IMR-90 (cell line): ENCODE measurements around the gene PRELP. TPM values are rescaled to one million over a fixed set of nuclear protein-coding genes. Genes with fewer than 3 reads are reported as not detected.

ENCODE experiments used
- ATAC-seq: fragments of 200-7000 bp; cut with Tn5 transposase; 2 replicates; pipeline ENCODE4 v1.9.1; 2020; ENCODE audit warnings: low read depth, mild to moderate bottlenecking, moderate library complexity
- BruUV-seq: library from RNA; stranded (reverse); fragments of 400-500 nt; replicated peaks from 2 replicates; lab custom pipeline; 2021; lab: Mats Ljungman, UMichigan
- CTCF ChIA-PET: fragments of 300-600 bp; formaldehyde crosslinking; extraction: SDS; loops from one replicate; lab custom pipeline; 2021; ENCODE audit warnings: antibody characterized with exemption; lab: Yijun Ruan, JAX
- POLR2A ChIA-PET: fragments of 300-600 bp; sonication (Branson Sonifier 250); formaldehyde crosslinking; loops from one replicate; lab custom pipeline; 2022; ENCODE audit warnings: antibody characterized with exemption; ENCODE audit not compliant: unreplicated experiment; lab: Charles Lee
- DNase-seq: peaks from one replicate; pipeline ENCODE4 v3.0.0; 2013
- H2AFZ ChIP-seq: replicated peaks from 2 replicates; pipeline ENCODE3; 2013; ENCODE audit warnings: low read length, mild to moderate bottlenecking; ENCODE audit not compliant: poor library complexity
- H2AK5ac ChIP-seq: 2 replicates; pipeline ENCODE4 v1.6.1; 2013; ENCODE audit warnings: low read depth, low read length, inconsistent platforms
- H2AK9ac ChIP-seq: replicated peaks from 2 replicates; pipeline ENCODE3; 2013; ENCODE audit warnings: mild to moderate bottlenecking, low read depth, low read length, moderate library complexity; ENCODE audit not compliant: poor library complexity
- H2BK120ac ChIP-seq: 2 replicates; pipeline ENCODE4 v1.6.1; 2013; ENCODE audit warnings: low read depth, low read length, inconsistent platforms
- H2BK15ac ChIP-seq: 3 replicates; pipeline ENCODE4 v1.6.1; 2013; ENCODE audit warnings: low read depth, low read length, inconsistent platforms
- H2BK20ac ChIP-seq: 2 replicates; pipeline ENCODE4 v1.6.1; 2013; ENCODE audit warnings: low read depth, mild to moderate bottlenecking, inconsistent platforms, low read length, moderate library complexity
- H2BK5ac ChIP-seq: 2 replicates; pipeline ENCODE4 v1.6.1; 2013; ENCODE audit warnings: mild to moderate bottlenecking, low read depth, low read length, inconsistent platforms; ENCODE audit not compliant: poor library complexity, severe bottlenecking
- H3K14ac ChIP-seq: replicated peaks from 2 replicates; pipeline ENCODE4 v1.6.1; 2013; ENCODE audit warnings: low read depth, low read length, inconsistent platforms
- H3K18ac ChIP-seq: 2 replicates; pipeline ENCODE4 v1.6.1; 2013; ENCODE audit warnings: low read depth, low read length, control low read depth
- H3K23ac ChIP-seq: 2 replicates; pipeline ENCODE4 v1.6.1; 2013; ENCODE audit warnings: low read depth, low read length, inconsistent platforms
- H3K27ac ChIP-seq: 2 replicates; pipeline ENCODE4 v1.5.1; 2013; ENCODE audit warnings: mild to moderate bottlenecking, control low read depth, low read length; ENCODE audit not compliant: insufficient read depth
- H3K27me3 ChIP-seq: 2 replicates; pipeline ENCODE4 v1.6.1; 2013; ENCODE audit warnings: low read length; ENCODE audit not compliant: control insufficient read depth, insufficient read depth
- H3K36me3 ChIP-seq: 2 replicates; pipeline ENCODE4 v1.6.1; 2013; ENCODE audit warnings: low read length, mixed read lengths; ENCODE audit not compliant: control insufficient read depth, insufficient read depth
- H3K4ac ChIP-seq: 2 replicates; pipeline ENCODE4 v1.6.1; 2013; ENCODE audit warnings: low read depth, low read length, inconsistent platforms
- H3K4me1 ChIP-seq: 2 replicates; pipeline ENCODE4 v1.6.1; 2013; ENCODE audit warnings: low read length, mixed read lengths; ENCODE audit not compliant: control insufficient read depth, insufficient read depth
- H3K4me2 ChIP-seq: 2 replicates; pipeline ENCODE4 v1.6.1; 2013; ENCODE audit warnings: low read depth, mild to moderate bottlenecking, control low read depth, low read length, moderate library complexity
- H3K4me3 ChIP-seq: 2 replicates; pipeline ENCODE4 v1.5.1; 2013; ENCODE audit warnings: low read depth, mild to moderate bottlenecking, control low read depth, low read length, moderate library complexity; ENCODE audit not compliant: insufficient read depth
- H3K56ac ChIP-seq: 2 replicates; pipeline ENCODE4 v1.6.1; 2013; ENCODE audit warnings: low read length, inconsistent platforms; ENCODE audit not compliant: insufficient read depth; ENCODE audit errors: extremely low read depth
- H3K79me1 ChIP-seq, 2 experiments: 2 replicates each; pipeline ENCODE4 v1.6.1; 2013; ENCODE audit warnings: low read length in 2 of 2, inconsistent platforms in 1 of 2, low read depth in 1 of 2
- H3K9ac ChIP-seq: 2 replicates; pipeline ENCODE4 v1.6.1; 2013; ENCODE audit warnings: low read depth, low read length, control low read depth
- H3K9me1 ChIP-seq: 2 replicates; pipeline ENCODE4 v1.6.1; 2013; ENCODE audit warnings: low read length, inconsistent platforms; ENCODE audit not compliant: insufficient read depth
- H3K9me3 ChIP-seq: 2 replicates; pipeline ENCODE4 v1.6.1; 2013; ENCODE audit warnings: low read length; ENCODE audit not compliant: control insufficient read depth, insufficient read depth
- H4K20me1 ChIP-seq: 2 replicates; pipeline ENCODE4 v1.6.1; 2013; ENCODE audit warnings: low read length, inconsistent platforms; ENCODE audit not compliant: insufficient read depth
- H4K5ac ChIP-seq: 2 replicates; pipeline ENCODE4 v1.6.1; 2013; ENCODE audit warnings: mild to moderate bottlenecking, low read depth, low read length, control low read depth
- H4K8ac ChIP-seq, 2 experiments: 2 replicates each; pipeline ENCODE4 v1.6.1; 2013; ENCODE audit warnings: low read depth in 2 of 2, low read length in 2 of 2, control low read depth in 1 of 2, inconsistent platforms in 1 of 2
- H4K91ac ChIP-seq: 2 replicates; pipeline ENCODE4 v1.6.1; 2013; ENCODE audit warnings: low read depth, low read length, inconsistent platforms; ENCODE audit not compliant: insufficient read depth
- POLR2A ChIP-seq: IDR thresholded peaks from 2 replicates; pipeline ENCODE4 v1.6.1; 2012; ENCODE audit warnings: mild to moderate bottlenecking, low read depth, low read length
- RFX5 ChIP-seq: IDR thresholded peaks from 2 replicates; pipeline ENCODE4 v1.8.0; 2012; ENCODE audit warnings: low read depth, mild to moderate bottlenecking, low read length, moderate library complexity
- WGBS, 2 experiments: methylation state at CpG; one replicate each; pipeline versions ENCODE4 v1.1.5 to v1.1.7; 2013; ENCODE audit warnings: missing lambda C conversion rate in 2 of 2; ENCODE audit not compliant: insufficient read length in 1 of 2; ENCODE audit errors: extremely low coverage in 2 of 2; 5-methylcytosine and 5-hydroxymethylcytosine counted together
- dilution Hi-C: fragments of 300-500 bp; cut with HindIII; formaldehyde crosslinking; loops from one replicate; pipeline ENCODE4 v1.14.3; 2018; ENCODE audit warnings: low sequenced_read_pairs; ENCODE audit not compliant: unreplicated experiment
- in situ Hi-C: fragments of 300-500 bp; cut with MboI; formaldehyde crosslinking; loops from 3 replicates; pipeline ENCODE4 v1.14.3; 2019; ENCODE audit warnings: low sequenced_read_pairs, inconsistent platforms, mixed read lengths
- intact Hi-C: fragments of 100-400 bp; cut with micrococcal nuclease; formaldehyde crosslinking; loops from 2 replicates; pipeline ENCODE4 v1.10.0; 2022
- polyA plus RNA-seq, 3 experiments: library from polyadenylated mRNA; depleted of rRNA; stranded (reverse); fragments of >200 nt; gene quantifications; 2 replicates each; pipeline ENCODE4 v1.2.3, GENCODE V29; 2012; ENCODE audit warnings: low replicate concordance in 1 of 3
- total RNA-seq: library from RNA; depleted of rRNA; stranded (reverse); fragments of >200 nt; gene quantifications from 2 replicates; pipeline ENCODE4 v1.2.3, GENCODE V29; 2012

PRELP gene
- total and polyA plus RNA-seq, 2 of the 4 experiments (the other 2 are of a cell fraction), result 0.56 TPM; not detected in 1

DNA sequence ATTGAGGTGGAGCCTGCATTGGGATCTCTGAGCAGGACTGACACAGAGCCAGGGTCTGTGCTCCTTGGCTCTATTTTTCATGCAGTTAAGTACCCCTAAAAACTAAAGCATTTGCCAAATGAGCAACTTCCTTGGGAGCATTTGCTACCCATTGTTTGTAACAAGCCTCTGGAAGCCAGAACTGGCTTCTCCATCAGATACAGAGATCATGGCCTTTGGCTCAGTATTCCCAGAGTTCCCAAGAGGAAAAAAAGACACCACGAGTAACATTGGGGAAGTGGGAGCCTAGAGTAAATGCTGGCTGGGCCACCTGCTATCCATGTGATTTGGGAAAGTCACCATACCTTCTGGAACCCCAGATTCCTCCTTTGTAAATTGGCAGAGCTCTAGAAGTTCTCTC, 63.1 kb downstream of the PRELP start:
- H2BK120ac ChIP-seq, result peak overlapping the region; percentile 97
- H3K27ac ChIP-seq, result peak overlapping the region; percentile 29; the same call in 1 of the 2 replicates
- peak overlapping the region; percentile 85; the same call in 2 of the 3 replicates for H2BK15ac ChIP-seq
- H3K36me3 ChIP-seq, result no peaks in the 10 kb centered on the region
- WGBS, 2 experiments, result no CpG with 5 or more reads among the region's 1 CpG
- H2BK5ac ChIP-seq, result peak overlapping the region; percentile 97
- H4K5ac ChIP-seq, result peak overlapping the region; percentile 70; the same call in 1 of the 2 replicates
- no peak overlapping the region for H3K4me2 ChIP-seq
- in situ Hi-C loops (no loop called here), dilution Hi-C loops (no loop called here), intact Hi-C loops (no loop called here)
- peak overlapping the region; percentile 72 for H2AK5ac ChIP-seq
- ChIA-PET CTCF (no interaction called here), POLR2A (no interaction called here)
- peak overlapping the region; percentile 38; the same call in 1 of the 2 replicates for H3K18ac ChIP-seq
- H4K91ac ChIP-seq, result peak overlapping the region; percentile 90
- H2AFZ ChIP-seq, result no peak overlapping the region
- H2BK20ac ChIP-seq, result peak overlapping the region; percentile 89
- peak overlapping the region; percentile 92 for H3K4ac ChIP-seq
- H3K27me3 ChIP-seq, result no peaks in the 10 kb centered on the region
- no peak overlapping the region for H3K9ac ChIP-seq
- H3K9me3 ChIP-seq, result no peaks in the 10 kb centered on the region
- no peak for ATAC-seq
- no peaks in the 10 kb centered on the region for H4K20me1 ChIP-seq
- H3K56ac ChIP-seq, result no peak overlapping the region
- H3K4me3 ChIP-seq, result no peak overlapping the region
- BruUV-seq, result no TSS peak
- peaks cover 4 to 11% of the 10 kb centered on the region in 2 experiments; a peak in 1 of 4 replicates for H3K79me1 ChIP-seq
- H2AK9ac ChIP-seq, result no peak overlapping the region
- peaks cover 25% of the 10 kb centered on the region for H3K9me1 ChIP-seq
- TF ChIP-seq POLR2A, result no peak
- TF ChIP-seq RFX5, result no peak
- DNase-seq, result no peak
- peaks cover 30% of the 10 kb centered on the region for H3K4me1 ChIP-seq
- peak overlapping the region; percentile 69 for H3K14ac ChIP-seq
- H4K8ac ChIP-seq, result peak overlapping the region; percentile 70 to 84; a peak in 3 of 4 replicates
- no peak overlapping the region for H3K23ac ChIP-seq
